Ishikawa (cell line): Measurements from ENCODE around the gene PREX1.

Experiments
- CEBPB ChIP-seq: IDR thresholded peaks from 2 replicates; pipeline ENCODE4 v1.6.1; 2012
- CREB1 ChIP-seq: IDR thresholded peaks from 2 replicates; pipeline ENCODE4 v1.6.1; 2012; ENCODE audit warnings: low read depth
- EGR1 ChIP-seq: IDR thresholded peaks from 2 replicates; pipeline ENCODE4 v1.6.1; 2012
- EP300 ChIP-seq: IDR thresholded peaks from 2 replicates; pipeline ENCODE4 v1.6.1; 2012; ENCODE audit warnings: borderline replicate concordance
- FOXM1 ChIP-seq: IDR thresholded peaks from 2 replicates; pipeline ENCODE4 v1.6.1; 2012; ENCODE audit warnings: low read depth, borderline replicate concordance
- NFIC ChIP-seq: IDR thresholded peaks from 2 replicates; pipeline ENCODE4 v1.6.1; 2012
- RAD21 ChIP-seq: IDR thresholded peaks from 2 replicates; pipeline ENCODE4 v1.6.1; 2012; ENCODE audit warnings: low read depth
- REST ChIP-seq: IDR thresholded peaks from 2 replicates; pipeline ENCODE4 v1.6.1; 2012; ENCODE audit warnings: low read depth, mild to moderate bottlenecking
- TAF1 ChIP-seq: IDR thresholded peaks from 2 replicates; pipeline ENCODE4 v1.6.1; 2012; ENCODE audit warnings: low read depth, mild to moderate bottlenecking
- TCF12 ChIP-seq: IDR thresholded peaks from 2 replicates; pipeline ENCODE4 v1.6.1; 2012; ENCODE audit warnings: low read depth
- TEAD4 ChIP-seq: IDR thresholded peaks from 2 replicates; pipeline ENCODE4 v1.6.1; 2012
- USF1 ChIP-seq: IDR thresholded peaks from 2 replicates; pipeline ENCODE4 v1.6.1; 2012
- YY1 ChIP-seq: IDR thresholded peaks from 2 replicates; pipeline ENCODE4 v1.6.1; 2012; ENCODE audit warnings: low read depth
- ZBTB7A ChIP-seq: IDR thresholded peaks from 2 replicates; pipeline ENCODE4 v1.6.1; 2012; ENCODE audit warnings: low read depth
- TF ChIP-seq, protein P1 (sequence below): IDR thresholded peaks from 2 replicates; pipeline ENCODE4 v1.6.1; 2012

The PREX1 gene, protein sequence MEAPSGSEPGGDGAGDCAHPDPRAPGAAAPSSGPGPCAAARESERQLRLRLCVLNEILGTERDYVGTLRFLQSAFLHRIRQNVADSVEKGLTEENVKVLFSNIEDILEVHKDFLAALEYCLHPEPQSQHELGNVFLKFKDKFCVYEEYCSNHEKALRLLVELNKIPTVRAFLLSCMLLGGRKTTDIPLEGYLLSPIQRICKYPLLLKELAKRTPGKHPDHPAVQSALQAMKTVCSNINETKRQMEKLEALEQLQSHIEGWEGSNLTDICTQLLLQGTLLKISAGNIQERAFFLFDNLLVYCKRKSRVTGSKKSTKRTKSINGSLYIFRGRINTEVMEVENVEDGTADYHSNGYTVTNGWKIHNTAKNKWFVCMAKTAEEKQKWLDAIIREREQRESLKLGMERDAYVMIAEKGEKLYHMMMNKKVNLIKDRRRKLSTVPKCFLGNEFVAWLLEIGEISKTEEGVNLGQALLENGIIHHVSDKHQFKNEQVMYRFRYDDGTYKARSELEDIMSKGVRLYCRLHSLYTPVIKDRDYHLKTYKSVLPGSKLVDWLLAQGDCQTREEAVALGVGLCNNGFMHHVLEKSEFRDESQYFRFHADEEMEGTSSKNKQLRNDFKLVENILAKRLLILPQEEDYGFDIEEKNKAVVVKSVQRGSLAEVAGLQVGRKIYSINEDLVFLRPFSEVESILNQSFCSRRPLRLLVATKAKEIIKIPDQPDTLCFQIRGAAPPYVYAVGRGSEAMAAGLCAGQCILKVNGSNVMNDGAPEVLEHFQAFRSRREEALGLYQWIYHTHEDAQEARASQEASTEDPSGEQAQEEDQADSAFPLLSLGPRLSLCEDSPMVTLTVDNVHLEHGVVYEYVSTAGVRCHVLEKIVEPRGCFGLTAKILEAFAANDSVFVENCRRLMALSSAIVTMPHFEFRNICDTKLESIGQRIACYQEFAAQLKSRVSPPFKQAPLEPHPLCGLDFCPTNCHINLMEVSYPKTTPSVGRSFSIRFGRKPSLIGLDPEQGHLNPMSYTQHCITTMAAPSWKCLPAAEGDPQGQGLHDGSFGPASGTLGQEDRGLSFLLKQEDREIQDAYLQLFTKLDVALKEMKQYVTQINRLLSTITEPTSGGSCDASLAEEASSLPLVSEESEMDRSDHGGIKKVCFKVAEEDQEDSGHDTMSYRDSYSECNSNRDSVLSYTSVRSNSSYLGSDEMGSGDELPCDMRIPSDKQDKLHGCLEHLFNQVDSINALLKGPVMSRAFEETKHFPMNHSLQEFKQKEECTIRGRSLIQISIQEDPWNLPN (N-terminal part only)

GRCh38 chr20:48827855-48828733 is at the start of gene PREX1:
TSS of gene PREX1 (minus strand) at chr20:48827999. CDS start at chr20:48827860, 139 bp downstream.
- TF ChIP-seq TEAD4 (no peak), REST (no peak), EGR1 (0 out of 2 replicates have a peak, but pooled peaks have one; percentile 4), FOXM1 (no peak), TCF12 (no peak)
- TF ChIP-seq, protein P1, sequence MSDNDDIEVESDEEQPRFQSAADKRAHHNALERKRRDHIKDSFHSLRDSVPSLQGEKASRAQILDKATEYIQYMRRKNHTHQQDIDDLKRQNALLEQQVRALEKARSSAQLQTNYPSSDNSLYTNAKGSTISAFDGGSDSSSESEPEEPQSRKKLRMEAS: peak; percentile 50; the same call in 1 of the 2 replicates

DNA sequence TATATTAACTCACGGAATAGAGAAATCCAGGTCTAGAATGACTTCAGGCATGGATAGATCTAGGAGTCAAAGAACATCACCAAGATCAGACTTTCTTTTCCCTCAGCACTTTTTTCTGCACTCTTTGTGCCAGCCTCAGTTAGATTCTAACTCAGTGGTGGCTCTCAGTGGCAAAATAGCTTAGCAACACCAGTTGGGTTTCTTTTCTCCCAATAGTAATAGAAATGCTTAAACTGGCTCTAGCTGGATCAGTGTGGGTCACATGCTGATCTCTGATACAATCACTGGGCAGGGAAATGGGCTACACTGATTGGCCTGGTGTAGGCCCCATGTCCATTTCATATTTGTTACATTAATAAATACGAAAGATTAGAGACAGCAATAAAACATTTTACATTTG is 49.5 kb upstream of the PREX1 start:
- TF ChIP-seq CREB1 (no peak), EGR1 (no peak), ZBTB7A (no peak), FOXM1 (no peak)
- TF ChIP-seq, protein P1: no peak

- TF ChIP-seq CEBPB (no peak), CREB1 (no peak), FOXM1 (no peak), EGR1 (no peak), YY1 (no peak), TEAD4 (no peak), USF1 (no peak), REST (no peak), EP300 (no peak), NFIC (no peak), TCF12 (no peak), TAF1 (no peak)
- TF ChIP-seq, protein P1: no peak
Observed at GRCh38 chr20:48875914-48876240, 48.1 kb upstream of the PREX1 start.

- TF ChIP-seq CEBPB: no peak
- no peak for TF ChIP-seq FOXM1
- TF ChIP-seq CREB1: no peak
- TF ChIP-seq EP300: no peak
- no peak for TF ChIP-seq TCF12
- no peak for TF ChIP-seq RAD21
- TF ChIP-seq EGR1: no peak
- no peak for TF ChIP-seq TAF1
- no peak for TF ChIP-seq USF1
- TF ChIP-seq NFIC: no peak
- TF ChIP-seq, protein P1: no peak
Observed at GRCh38 chr20:48875233-48875913, 47.6 kb upstream of the PREX1 start.
